Stomach smooth muscle (tissue), 2 donors: ENCODE results near the gene C4orf46.

ENCODE experiments used
- H3K27ac ChIP-seq: one replicate; pipeline ENCODE4 v1.7.0; 2013; ENCODE audit warnings: mild to moderate bottlenecking, low read length, inconsistent platforms
- H3K27me3 ChIP-seq, 2 donors: one replicate each; pipeline ENCODE4 v1.7.0; 2013; ENCODE audit warnings: low read length in 2 of 2; ENCODE audit not compliant: insufficient read depth in 2 of 2, control insufficient read depth in 1 of 2
- H3K36me3 ChIP-seq, 2 donors: one replicate each; pipeline ENCODE4 v1.7.0; 2013; ENCODE audit warnings: low read length in 2 of 2; ENCODE audit not compliant: control insufficient read depth in 2 of 2, insufficient read depth in 2 of 2
- H3K4me1 ChIP-seq: one replicate; pipeline ENCODE4 v1.7.0; 2013; ENCODE audit warnings: low read length; ENCODE audit not compliant: control insufficient read depth, insufficient read depth
- H3K4me3 ChIP-seq, 2 donors: one replicate each; pipeline ENCODE4 v1.7.0; 2013; ENCODE audit warnings: low read length in 2 of 2
- H3K9ac ChIP-seq, 2 donors: one replicate each; pipeline ENCODE4 v1.7.0; 2013; ENCODE audit warnings: low read length in 2 of 2, mild to moderate bottlenecking in 1 of 2
- H3K9me3 ChIP-seq, 2 donors: one replicate each; pipeline ENCODE4 v1.7.0; 2013; ENCODE audit warnings: low read length in 2 of 2; ENCODE audit not compliant: control insufficient read depth in 2 of 2
- donor health status: healthy.
- donor health status: Pancreatic carcinoma.

Gene C4orf46

DNA sequence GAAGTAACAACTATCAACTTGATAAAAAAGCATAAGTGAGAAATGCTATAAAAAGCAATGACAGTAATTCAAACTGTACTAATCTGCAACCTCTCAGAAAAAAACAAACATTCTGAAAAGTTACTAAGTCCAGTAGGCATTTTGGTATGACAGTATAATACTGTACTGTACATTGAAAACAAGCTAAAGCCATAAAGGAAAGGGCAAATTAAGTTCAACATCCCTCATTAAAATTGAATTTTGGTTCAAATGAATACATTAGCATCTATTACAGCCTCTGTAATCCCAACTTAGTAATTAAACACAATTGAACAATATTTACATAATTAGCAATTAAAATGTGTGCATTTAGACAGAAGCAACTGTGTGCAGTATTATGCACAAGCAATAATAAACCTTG lies 53.7 kb downstream of the C4orf46 start:
- H3K4me3 ChIP-seq = no peak overlapping the region
- no peaks in the 10 kb centered on the region for H3K27me3 ChIP-seq
- no peaks in the 10 kb centered on the region for H3K4me1 ChIP-seq
- no peak overlapping the region for H3K9ac ChIP-seq
- no peaks in the 10 kb centered on the region for H3K36me3 ChIP-seq
- no peak overlapping the region for H3K27ac ChIP-seq
- H3K9me3 ChIP-seq = peaks cover 0 to 5% of the 10 kb centered on the region in 2 donors
